Esophagus mucosa (tissue), 1 donor: Measurements from ENCODE around the gene CIRBP. TPM values are rescaled to one million over a fixed set of nuclear protein-coding genes. Genes with fewer than 3 reads are reported as not detected.

Experiments
- ATAC-seq: fragments of 200-7000 bp; cut with Tn5 transposase; one replicate; pipeline ENCODE4 v1.9.1; 2020
- total RNA-seq: library from RNA; stranded (reverse); gene quantifications from one replicate; pipeline ENCODE4 v1.2.4, GENCODE V29; 2023
- donor health status: DM: yes; HTN: yes; CAD: no.

CIRBP gene
- total RNA-seq, 1 donor from 2014 or later, result 172 TPM

- ATAC-seq, result no peak
These were observed 12.6 kb downstream of the CIRBP start for GRCh38 chr19:1281569-1282287.

GRCh38 chr19:1282588-1283206 is 13.6 kb downstream of the CIRBP start:
- ATAC-seq, result no peak

- ATAC-seq, result no peak
These were observed 14.2 kb downstream of the CIRBP start for GRCh38 chr19:1283207-1283916.

- ATAC-seq, result peak; percentile 0
These were observed 14.8 kb downstream of the CIRBP start for GRCh38 chr19:1283917-1284292.

- peak; percentile 15 for ATAC-seq
These were observed 15.3 kb downstream of the CIRBP start for GRCh38 chr19:1284293-1284978.

- no peak for ATAC-seq
These were observed 16.0 kb downstream of the CIRBP start for GRCh38 chr19:1284979-1285736.

- ATAC-seq, result no peak
These were observed 16.7 kb downstream of the CIRBP start, which contains the start of gene EFNA2 for GRCh38 chr19:1285737-1286360. Gene EFNA2, plus strand, starts transcription at chr19:1285873. Its CDS starts 296 bp downstream, at chr19:1286169.

GRCh38 chr19:1286487-1287353 is 17.6 kb downstream of the CIRBP start:
- no peak for ATAC-seq

GRCh38 chr19:1287354-1288225 is 18.5 kb downstream of the CIRBP start:
- ATAC-seq, result no peak

GRCh38 chr19:1288226-1288612 is 19.1 kb downstream of the CIRBP start:
- ATAC-seq, result no peak

- ATAC-seq, result no peak
These were observed 19.9 kb downstream of the CIRBP start for GRCh38 chr19:1288833-1289685.

GRCh38 chr19:1289686-1290025 is 20.5 kb downstream of the CIRBP start:
- ATAC-seq, result no peak

- no peak for ATAC-seq
These were observed 21.1 kb downstream of the CIRBP start for GRCh38 chr19:1290196-1290702.

GRCh38 chr19:1290703-1291651 is 21.8 kb downstream of the CIRBP start:
- ATAC-seq, result no peak

GRCh38 chr19:1291761-1292418 is 22.8 kb downstream of the CIRBP start:
- ATAC-seq, result no peak

- no peak for ATAC-seq
These were observed 23.5 kb downstream of the CIRBP start for GRCh38 chr19:1292419-1293151.
